Upper lobe of right lung (tissue), 1 donor: ENCODE data around the gene SIT1. TPM values are rescaled to one million over a fixed set of nuclear protein-coding genes. Genes with fewer than 3 reads are reported as not detected.

Experiments
- ATAC-seq: fragments of 200-7000 bp; cut with Tn5 transposase; one replicate; pipeline ENCODE4 v1.9.1; 2020; ENCODE audit warnings: mild to moderate bottlenecking, moderate library complexity
- DNase-seq: peaks from one replicate; pipeline ENCODE4 v3.0.0-alpha.2; 2020
- H3K27ac ChIP-seq: fragments of 200-600 bp; one replicate; pipeline ENCODE4 v1.8.0; 2022
- H3K27me3 ChIP-seq: fragments of 200-600 bp; one replicate; pipeline ENCODE4 v1.8.0; 2022; ENCODE audit warnings: mild to moderate bottlenecking
- H3K36me3 ChIP-seq: fragments of 200-600 bp; one replicate; pipeline ENCODE4 v1.8.0; 2022
- H3K4me1 ChIP-seq: fragments of 200-600 bp; one replicate; pipeline ENCODE4 v1.8.0; 2022
- H3K4me3 ChIP-seq: fragments of 200-600 bp; one replicate; pipeline ENCODE4 v1.8.0; 2022; ENCODE audit warnings: mild to moderate bottlenecking
- H3K9me3 ChIP-seq: fragments of 200-600 bp; one replicate; pipeline ENCODE4 v1.8.0; 2022
- CTCF ChIP-seq: fragments of 200-600 bp; IDR thresholded peaks from one replicate; pipeline ENCODE4 v1.8.0; 2022; ENCODE audit warnings: antibody characterized with exemption
- intact Hi-C: fragments of 100-400 bp; cut with DNase I; formaldehyde crosslinking; loops from one replicate; pipeline ENCODE4 v1.11.0; 2022
- total RNA-seq: library from RNA; stranded (reverse); fragmentation: NEBNext Ultra II Directional; extraction: Animal tissue kit (Norgen Biotek cat#: 25700); gene quantifications from one replicate; pipeline ENCODE4 v1.2.1, GENCODE V29; 2021
- donor health status: DM: no; HTN: yes; CAD: no; lungs with severe emphysema.

The SIT1 gene
- total RNA-seq, 1 donor from 2014 or later = 2.2 TPM

GRCh38 chr9:35667939-35668338 is 17.2 kb upstream of the SIT1 start:
- no peak for DNase-seq
- Histone ChIP-seq H3K4me3 (no peak overlapping the region), H3K27me3 (no peaks in the 10 kb centered on the region), H3K9me3 (no peaks in the 10 kb centered on the region), H3K36me3 (no peaks in the 10 kb centered on the region), H3K27ac (no peak overlapping the region), H3K4me1 (peaks cover 10% of the 10 kb centered on the region)
- no peak for TF ChIP-seq CTCF
- intact Hi-C loops = no loop called here
- ATAC-seq = no peak

GRCh38 chr9:35666549-35666948 is 15.8 kb upstream of the SIT1 start:
- H3K4me1 ChIP-seq = peaks cover 16% of the 10 kb centered on the region
- H3K4me3 ChIP-seq = no peak overlapping the region
- intact Hi-C loops = no loop called here
- DNase-seq (no peak), ATAC-seq (no peak)
- no peak for TF ChIP-seq CTCF
- H3K36me3 ChIP-seq = no peaks in the 10 kb centered on the region
- no peak overlapping the region for H3K27ac ChIP-seq
- H3K9me3 ChIP-seq = no peaks in the 10 kb centered on the region
- H3K27me3 ChIP-seq = no peaks in the 10 kb centered on the region

- DNase-seq (no peak), ATAC-seq (no peak)
- H3K36me3 ChIP-seq = no peaks in the 10 kb centered on the region
- H3K9me3 ChIP-seq = no peaks in the 10 kb centered on the region
- H3K4me3 ChIP-seq = no peak overlapping the region
- intact Hi-C loops = no loop called here
- no peaks in the 10 kb centered on the region for H3K27me3 ChIP-seq
- peaks cover 21% of the 10 kb centered on the region for H3K4me1 ChIP-seq
- H3K27ac ChIP-seq = no peak overlapping the region
- no peak for TF ChIP-seq CTCF
Measured at GRCh38 chr9:35666045-35666444, 15.3 kb upstream of the SIT1 start.

- Histone ChIP-seq H3K36me3 (peaks cover 3% of the 10 kb centered on the region), H3K27me3 (no peaks in the 10 kb centered on the region), H3K4me1 (peaks cover 21% of the 10 kb centered on the region), H3K27ac (peak overlapping the region; percentile 64), H3K9me3 (no peaks in the 10 kb centered on the region), H3K4me3 (peak overlapping the region; percentile 53)
- TF ChIP-seq CTCF = no peak
- no peak for DNase-seq
- intact Hi-C loops = no loop called here
- ATAC-seq = no peak
Measured at GRCh38 chr9:35665471-35665818, 14.7 kb upstream of the SIT1 start.

GRCh38 chr9:35664531-35665470 is 14.1 kb upstream of the SIT1 start, which contains the start of gene ARHGEF39:
Gene ARHGEF39, minus strand, starts transcription at chr9:35665195. Its CDS starts 26 bp downstream, at chr9:35665169.
- Histone ChIP-seq H3K27me3 (no peaks in the 10 kb centered on the region), H3K36me3 (peaks cover 3% of the 10 kb centered on the region), H3K27ac (peak within 1 kb of the TSS; percentile 64), H3K4me1 (peaks cover 21% of the 10 kb centered on the region), H3K4me3 (peak within 1 kb of the TSS; percentile 53), H3K9me3 (no peaks in the 10 kb centered on the region)
- peak; percentile 91 for DNase-seq
- TF ChIP-seq CTCF = peak; percentile 25
- ATAC-seq = peak; percentile 94
- intact Hi-C loops = no loop called here
